Measurements from ENCODE around the gene TEX29. TPM values are rescaled to one million over a fixed set of nuclear protein-coding genes. Genes with fewer than 3 reads are reported as not detected.

Gene TEX29
- total RNA-seq, 1 donor from 2014 or later, result not detected

DNA sequence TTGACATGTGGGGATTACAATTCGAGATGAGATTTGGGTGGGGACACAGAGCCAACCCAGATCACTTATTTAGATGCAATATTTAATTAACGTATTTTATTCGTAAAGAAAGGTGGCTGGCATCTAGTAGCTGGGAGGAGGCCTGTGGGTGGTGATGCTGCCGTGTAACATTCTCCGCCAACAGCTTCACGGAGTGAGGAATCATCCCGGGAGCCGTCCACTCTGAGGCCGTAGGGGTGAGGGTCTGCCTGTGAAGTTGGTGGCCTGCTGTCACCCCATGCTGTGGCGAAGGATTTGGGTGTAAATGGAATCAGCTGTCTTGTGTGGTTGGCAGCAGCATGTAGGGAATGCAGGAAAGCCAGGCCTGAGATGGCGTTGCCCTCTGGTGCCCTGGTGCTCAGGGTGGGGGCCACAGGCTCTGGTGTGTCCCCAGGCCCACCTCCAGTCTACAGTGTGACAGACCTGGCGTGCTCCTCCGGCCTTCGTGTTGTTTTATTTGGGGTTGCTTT is 3.3 kb upstream of the TEX29 start:
- intact Hi-C loops (cut with DNase I), result no loop called here
- DNase-seq, result no peak
- no peak for ATAC-seq (ENCODE audit: poor library complexity)

DNA sequence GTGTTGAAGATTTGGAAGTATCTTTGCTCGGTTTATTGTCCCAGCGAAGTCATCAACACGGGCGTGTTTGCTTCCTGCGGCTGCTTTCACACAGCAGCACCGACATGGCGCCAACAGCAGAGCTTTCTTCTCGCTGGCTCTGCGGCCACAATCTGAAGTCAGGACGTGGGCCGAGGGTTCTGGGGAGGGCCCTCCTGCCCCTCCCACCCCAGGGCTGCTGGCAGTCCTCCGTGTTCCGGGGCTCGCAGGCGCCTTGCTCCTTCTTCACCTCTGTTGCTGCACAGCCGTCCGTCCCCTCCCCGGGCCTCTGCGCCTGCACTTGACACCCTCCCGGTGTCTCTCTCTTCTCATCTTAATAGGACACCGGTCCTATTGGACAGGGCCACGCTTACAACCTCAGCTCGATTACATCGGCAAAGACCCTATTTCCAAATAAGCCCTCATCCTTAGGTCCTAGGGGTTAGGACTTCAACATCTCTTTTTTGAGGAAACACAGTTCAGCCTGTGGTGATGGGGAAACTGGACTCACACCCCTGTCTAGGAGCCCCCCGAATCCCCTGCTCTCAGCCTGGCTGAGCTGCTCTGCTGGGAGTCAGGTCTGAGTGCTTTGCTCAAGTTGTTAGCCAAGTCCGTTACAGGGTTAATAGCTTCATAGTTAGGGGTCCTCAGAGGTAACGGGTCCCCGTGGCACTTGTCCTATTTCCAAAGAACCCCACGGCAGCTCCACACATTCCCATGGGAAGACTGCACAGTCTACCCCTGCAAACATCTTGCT is 2.7 kb upstream of the TEX29 start:
- intact Hi-C loops (cut with DNase I), result no loop called here
- no peak for DNase-seq
- no peak for ATAC-seq (ENCODE audit: poor library complexity)

DNA sequence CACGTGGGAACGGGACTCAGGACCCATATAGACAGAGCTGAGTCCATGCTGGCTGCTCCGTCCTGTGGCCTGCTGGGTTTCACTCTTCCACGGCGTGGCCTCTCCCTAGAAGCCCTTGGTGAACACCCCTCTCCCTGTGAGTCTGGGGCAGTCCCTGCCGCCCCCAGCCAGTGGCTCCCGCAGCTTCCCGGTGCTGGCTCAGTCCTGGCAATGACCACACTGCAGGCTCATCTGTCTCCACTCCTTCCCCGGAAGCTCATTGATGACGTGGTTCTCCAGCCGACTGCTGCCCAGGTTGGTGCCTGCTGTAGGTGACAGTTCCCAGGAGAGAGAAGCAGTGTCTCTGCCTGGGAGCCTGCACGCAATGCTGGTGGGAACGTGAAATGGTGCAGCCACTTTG is 2.1 kb upstream of the TEX29 start:
- DNase-seq (no peak), ATAC-seq (ENCODE audit: poor library complexity) (no peak)
- intact Hi-C loops (cut with DNase I), result no loop called here

DNA sequence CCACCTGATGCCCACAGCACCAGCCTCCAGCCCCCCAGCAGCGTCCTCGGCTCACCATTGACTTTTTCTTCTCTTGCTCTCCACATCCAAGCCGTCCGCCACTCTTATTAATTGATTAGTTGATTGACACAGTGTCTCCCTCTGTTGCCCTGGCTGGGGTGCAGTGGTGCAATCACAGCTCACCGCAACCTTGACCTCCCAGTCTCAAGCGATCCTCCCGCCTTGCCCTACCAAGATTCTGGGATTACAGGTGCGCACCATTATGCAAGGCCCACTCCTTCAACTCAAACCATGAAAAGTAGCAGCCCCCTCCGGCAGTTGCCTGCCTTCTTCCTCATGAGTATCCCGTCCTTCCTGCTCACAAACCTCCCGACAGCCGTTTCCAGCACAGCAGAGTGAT is 921 bp upstream of the TEX29 start:
- no peak for DNase-seq
- ATAC-seq (ENCODE audit: poor library complexity), result no peak
- intact Hi-C loops (cut with DNase I), result no loop called here

DNA sequence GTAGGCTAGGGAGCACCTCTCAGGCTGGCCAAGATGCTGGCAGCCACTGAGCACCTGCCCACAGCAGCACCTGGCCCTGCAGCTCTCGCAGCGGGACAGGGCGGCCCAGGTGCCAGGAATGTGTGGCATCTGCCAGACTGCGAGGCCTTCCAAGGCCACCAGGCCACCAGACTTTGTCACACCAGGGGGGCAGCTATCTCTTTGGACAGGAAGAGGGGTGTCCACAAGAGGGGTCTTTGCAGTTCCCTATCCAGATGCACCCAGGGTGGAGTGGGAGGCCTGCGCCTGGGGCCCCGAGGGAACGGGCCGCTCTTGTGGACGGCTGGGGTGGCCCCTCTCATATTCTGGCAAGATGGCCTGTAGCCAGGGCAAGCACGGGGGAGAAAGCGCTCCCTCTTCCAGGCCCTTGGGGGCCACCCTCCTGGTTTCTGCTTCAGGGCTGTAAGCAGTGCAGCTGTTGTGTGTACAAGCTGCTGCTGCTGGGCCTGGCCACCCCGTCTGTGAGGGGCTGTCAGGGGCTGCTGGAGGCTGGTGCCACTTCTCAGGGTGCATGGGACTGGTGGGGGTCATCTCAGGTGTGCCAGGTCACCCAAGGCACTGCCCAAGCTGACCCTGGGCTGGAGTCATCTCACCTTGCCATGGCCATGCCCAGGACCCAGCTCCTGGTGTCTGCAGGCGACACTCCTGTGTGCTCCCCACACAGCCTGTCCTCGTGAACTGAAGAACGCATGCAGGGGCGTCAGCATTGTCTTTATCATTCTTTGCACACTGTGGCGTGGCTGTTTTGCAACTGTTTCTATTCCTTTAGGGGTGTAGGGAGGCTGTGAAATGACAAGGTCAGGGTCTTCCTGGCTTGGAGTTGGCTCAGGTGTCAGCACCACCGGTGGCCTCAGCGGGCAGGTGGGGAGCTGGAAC is 1.8 kb downstream of the TEX29 start:
- ATAC-seq (ENCODE audit: poor library complexity) (no peak), DNase-seq (no peak)
- intact Hi-C loops (cut with DNase I), result no loop called here

DNA sequence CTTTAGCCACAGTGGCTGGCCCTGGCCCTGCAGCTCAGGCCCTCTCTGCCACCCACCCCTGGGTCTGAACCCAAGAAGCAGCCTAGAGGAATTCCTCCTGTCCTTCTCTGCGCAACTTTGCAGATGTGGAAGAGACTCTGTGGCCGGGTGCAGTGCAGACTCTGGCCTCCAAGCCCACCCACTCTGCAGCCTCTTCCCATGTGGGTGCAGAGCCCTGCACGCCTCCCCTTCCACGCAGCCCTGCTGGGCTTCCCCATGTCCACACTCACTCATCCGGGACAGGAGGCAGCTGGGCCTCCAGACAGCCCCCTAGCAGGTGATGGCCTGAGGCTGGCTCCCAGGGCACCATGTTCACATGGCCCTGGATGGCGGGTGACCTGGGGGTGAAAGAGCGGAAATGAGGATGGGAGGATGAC is 2.5 kb downstream of the TEX29 start:
- intact Hi-C loops (cut with DNase I), result no loop called here
- no peak for DNase-seq
- no peak for ATAC-seq (ENCODE audit: poor library complexity)

DNA sequence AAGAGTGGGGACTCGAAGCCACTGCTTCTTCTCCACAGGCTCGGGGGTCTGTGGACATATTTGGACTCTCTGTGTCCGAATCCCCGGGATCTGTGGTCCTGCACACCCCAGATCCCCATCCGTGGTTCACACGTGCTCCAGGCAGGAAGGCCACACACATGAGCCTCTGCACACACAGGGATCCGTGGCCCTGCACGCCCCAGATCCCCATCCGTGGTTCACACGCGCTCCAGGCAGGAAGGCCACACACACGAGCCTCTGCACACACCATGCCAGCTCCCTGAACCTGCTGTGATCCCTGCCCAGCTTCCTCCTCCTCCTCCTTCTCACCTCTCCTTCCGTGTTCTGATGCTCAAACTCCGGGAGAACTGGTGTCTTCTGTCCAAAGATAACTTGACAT is 3.1 kb downstream of the TEX29 start:
- ATAC-seq (ENCODE audit: poor library complexity), result no peak
- intact Hi-C loops (cut with DNase I), result no loop called here
- DNase-seq, result no peak

DNA sequence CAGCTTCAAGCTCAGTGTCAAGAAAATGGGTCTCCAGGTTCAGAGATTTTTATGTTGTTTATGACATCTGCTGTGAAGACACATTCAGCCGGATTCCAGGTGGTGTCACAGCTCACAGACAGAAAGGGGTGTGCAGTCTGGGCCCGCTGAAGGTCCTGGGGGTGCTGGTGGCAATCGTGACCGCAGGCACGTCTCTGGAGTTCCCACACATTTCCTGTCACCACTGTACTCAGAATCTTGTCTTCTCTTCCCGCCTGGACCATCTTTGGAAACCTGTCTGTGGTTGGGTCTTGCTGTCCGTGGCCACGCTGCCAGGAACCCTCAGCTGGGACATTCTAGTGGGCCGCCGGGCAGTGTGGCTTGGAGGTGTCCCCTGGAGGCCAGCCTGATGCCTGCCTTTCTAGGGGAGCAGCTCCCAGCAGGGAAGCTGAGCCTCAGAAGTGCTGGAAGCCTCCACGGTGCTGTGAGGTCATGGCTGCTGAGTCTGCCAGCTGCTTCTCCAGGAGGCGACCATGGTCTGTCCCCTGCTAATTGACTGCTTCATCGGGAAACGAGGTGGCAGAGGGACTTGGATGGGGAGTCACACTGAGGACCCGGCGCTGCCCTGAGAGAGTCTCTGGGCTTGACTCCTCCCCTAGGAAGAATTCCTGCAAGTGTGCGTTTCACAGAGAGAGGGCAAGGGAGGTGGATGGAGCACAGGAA is 3.7 kb downstream of the TEX29 start:
- DNase-seq, result no peak
- intact Hi-C loops (cut with DNase I), result no loop called here

DNA sequence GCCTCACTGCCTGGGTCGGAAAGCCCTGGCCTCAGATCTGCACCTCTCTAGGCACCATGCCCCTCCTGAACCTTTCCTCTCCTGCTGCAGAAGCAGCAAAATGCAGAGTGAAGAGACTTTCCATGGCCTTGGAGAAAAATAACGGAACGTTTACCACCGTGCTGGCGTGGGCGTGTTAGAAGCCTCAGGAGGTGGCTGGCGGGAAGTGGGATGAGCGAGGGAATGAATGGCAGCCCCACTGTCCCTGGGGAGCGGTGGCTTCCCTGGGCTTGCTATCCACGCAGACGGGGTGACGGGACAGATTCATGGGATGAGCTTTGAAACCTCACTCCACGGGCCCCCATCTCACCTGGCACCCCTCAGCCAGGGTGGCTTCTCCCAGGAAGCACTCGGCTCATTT is 4.3 kb downstream of the TEX29 start:
- no peak for DNase-seq
- no peak for ATAC-seq (ENCODE audit: poor library complexity)
- intact Hi-C loops (cut with DNase I), result no loop called here

More for the DNA sequence above, 3.7 kb downstream of the TEX29 start:
- ATAC-seq (ENCODE audit: poor library complexity), result no peak

DNA sequence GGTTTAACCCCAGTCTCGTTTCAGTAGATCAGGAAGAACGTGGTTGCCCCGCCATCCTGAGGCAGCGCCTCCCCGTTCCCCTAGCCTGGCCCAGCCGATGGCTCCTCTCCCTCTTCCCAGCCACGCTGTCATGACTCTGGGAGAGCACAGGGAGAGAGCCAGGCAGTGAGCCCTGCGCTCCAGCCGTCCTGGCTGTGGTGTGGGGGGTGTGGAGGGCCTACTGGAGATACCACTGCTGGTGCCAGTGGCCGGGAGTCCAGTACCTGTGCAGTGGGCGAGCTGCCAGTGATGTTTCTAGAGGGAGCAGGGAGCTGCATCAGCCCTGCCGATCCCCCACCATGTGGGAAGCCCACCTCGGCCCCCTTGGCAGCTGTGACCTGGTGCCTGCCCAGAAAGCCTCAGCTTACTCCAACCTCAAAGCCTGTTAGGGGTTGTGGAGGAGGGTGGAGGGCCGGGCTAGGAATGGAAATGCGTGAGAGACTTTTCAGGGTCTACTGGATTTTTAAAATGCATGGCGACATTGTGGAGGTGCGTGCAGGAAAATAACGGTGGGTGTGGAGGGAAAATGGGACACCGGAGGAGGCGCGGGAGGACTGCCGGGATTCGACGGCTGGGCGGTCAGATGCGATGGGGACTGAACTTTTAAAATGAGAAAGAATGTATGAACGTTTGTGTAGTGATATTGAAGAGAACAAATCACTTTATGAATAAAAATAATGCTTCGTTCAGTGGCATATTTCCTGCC is 4.9 kb downstream of the TEX29 start:
- DNase-seq, result no peak
- ATAC-seq (ENCODE audit: poor library complexity), result no peak
- intact Hi-C loops (cut with DNase I), result no loop called here

DNA sequence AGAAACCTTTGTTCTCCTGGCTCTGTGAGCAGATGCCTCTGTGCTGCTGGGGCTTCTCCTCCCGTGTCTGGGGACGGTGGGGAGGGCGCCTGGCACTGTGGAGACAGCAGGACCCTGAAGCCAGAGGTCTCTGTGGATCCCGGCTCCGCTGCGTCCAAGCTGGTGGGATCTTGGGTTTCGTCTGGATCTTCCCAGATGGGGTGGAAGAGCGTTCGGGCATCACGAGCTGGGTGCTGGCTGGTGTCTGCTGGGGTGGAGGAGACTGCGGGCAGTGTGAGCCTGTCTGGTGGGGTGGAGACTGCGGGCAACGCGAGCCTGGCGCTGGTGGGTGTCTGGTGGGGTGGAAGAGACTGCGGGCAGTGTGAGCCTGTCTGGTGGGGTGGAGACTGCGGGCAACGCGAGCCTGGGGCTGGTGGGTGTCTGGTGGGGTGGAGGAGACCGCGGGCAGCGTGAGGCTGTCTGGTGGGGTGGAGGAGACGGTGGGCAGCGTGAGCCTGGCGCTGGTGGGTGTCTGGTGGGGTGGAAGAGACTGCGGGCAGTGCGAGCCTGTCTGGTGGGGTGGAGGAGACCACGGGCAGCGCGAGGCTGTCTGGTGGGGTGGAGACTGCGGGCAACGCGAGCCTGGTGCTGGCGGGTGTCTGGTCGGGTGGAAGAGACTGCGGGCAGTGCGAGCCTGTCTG is 5.6 kb downstream of the TEX29 start:
- DNase-seq (no peak), ATAC-seq (ENCODE audit: poor library complexity) (no peak)
- intact Hi-C loops (cut with DNase I), result no loop called here

DNA sequence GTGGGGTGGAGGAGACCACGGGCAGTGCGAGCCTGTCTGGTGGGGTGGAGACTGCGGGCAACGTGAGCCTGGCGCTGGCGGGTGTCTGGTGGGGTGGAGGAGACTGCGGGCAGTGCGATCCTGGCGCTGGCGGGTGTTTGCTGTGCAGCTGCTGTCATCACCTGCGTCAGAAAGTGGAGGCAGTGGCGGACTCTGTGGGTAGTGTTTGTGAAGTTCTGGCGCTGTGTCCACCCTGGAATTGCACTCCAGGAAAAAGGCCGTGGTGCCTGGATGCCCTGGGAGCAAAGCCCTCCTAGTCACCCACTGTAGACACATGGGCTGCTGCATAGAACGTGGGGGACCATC is 6.2 kb downstream of the TEX29 start:
- ATAC-seq (ENCODE audit: poor library complexity), result no peak
- intact Hi-C loops (cut with DNase I), result no loop called here
- no peak for DNase-seq

DNA sequence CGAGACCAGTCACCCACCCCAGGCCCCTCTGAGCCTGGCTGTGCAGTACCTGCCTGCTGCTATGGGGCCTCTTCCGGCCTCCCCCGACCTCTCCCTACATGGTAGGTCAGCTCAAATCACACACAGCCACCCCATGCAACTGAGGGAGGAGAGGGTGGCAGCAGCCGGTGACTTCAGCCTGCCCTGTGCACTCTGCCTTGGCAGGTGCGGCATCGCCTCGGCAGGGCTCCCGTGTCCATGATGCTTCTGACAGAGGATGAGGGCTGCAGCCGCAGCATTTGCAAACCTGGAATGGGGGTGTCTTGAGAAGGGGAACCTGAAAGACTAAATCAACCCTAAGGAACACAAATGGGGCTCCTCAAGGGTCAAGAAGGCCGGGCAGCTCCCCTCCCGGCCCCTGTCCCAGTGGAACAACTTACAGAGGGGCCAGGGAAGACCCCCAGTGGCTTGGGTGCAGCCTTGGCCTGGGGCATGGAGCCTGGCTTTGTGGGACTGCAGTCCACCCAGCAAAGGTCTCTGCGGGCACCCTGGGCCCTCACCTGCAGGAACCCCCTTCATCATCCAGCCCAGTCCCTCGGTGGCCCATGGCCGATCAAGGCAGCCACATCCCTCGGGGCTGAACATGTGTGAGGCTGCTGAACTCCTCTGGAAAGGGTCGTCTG is 6.7 kb downstream of the TEX29 start:
- DNase-seq (no peak), ATAC-seq (ENCODE audit: poor library complexity) (no peak)
- intact Hi-C loops (cut with DNase I), result no loop called here

DNA sequence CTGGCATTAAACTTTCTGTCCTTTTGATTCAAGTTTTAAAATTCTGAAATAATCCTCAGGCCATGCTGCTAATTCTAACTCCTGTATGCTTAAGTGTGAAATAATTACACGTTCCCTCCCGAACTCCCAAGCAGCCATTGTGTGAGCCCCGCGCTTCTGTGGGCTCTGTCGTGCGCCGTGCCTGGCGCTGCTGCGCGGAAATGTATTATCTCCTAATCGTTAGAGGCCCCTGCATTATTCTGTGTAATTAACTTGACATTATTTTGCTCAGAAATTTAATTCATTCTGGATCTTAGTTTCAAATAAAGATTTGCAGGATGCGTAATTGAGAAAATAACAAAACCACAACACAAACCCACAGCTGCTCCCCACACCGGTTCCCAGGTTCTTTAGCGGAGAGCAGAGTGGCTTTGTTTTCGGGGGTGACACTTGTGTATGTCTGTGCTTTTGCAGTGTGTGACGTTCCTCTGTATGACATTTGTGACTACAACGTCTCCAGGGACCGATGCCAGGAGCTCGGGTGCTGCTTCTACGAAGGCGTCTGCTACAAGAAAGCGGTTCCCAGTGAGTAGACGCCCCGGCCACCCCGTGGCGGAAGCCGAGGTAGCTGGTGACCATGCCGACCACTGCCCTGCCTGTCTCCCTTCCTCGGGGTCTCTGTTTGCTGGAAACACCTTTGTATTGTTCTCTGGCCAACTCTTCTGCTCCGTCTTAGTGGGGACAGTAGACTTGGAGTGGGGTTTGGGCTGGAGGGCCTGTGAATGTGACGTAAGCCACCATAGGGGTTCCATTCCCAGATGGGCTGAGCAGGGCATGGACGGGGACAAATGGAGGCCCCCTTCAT is 7.5 kb downstream of the TEX29 start:
- DNase-seq, result no peak
- intact Hi-C loops (cut with DNase I), result no loop called here

DNA sequence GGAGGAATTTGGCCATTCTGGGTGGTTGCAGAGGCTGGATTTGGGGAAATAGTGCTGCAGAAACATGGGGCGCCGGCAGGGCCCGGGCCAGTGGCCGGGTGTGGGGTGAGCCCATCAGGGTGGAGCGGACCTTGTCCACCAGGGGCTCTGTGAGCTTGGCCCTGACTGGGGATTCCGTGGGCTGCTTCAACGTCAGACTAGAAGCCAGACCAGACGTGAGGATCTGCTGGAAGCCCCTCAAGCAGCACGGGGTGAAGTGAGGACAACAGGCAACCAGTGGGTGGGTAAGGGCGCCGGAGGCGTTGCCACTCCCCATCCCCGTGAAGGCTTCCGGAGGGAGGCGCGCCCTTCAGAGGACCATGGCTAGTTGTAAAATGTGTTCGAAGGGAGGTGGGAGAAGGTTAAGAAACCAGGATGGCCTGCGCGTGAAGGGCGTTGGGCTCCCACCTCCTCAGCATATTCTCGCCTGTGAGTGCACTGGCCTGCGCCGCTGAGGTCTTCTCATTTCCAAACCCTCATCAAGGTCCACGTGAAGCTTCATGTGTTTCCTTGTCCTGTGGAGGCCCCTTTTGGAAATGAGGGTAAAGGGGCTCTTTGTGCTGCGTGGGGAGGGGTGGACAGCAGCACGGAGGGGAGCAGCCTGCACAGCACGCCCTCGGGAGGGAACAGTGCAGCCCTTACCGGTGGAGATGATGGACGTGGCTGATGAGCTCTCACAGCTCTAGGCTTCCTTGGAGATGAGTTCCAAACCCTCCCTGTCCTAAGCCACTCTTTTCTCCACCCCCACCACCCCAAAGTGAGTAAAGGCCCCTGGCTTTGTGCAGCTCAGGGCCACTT is 8.3 kb downstream of the TEX29 start:
- ATAC-seq (ENCODE audit: poor library complexity) (no peak), DNase-seq (no peak)
- intact Hi-C loops (cut with DNase I), result no loop called here

More for the DNA sequence above, 7.5 kb downstream of the TEX29 start:
- no peak for ATAC-seq (ENCODE audit: poor library complexity)

DNA sequence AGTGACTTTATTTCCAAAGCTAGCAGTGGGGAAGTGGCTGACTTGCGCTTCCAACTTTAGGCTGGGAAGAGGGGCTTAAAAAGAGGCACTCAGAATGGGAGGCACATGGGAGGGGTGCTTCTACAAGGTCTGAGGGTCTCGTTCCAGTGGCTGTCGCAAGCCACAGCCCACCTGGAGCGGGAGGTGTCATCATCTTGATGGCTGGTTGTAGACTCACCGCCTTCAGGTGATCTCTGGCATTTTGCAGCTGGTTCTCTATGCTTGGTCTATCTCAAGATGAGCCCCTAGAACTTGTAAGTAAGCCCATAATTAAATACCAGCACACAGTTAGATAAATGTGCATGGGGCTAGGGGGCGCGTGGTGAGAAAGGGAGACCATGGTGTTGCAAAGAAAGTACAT is 9.2 kb downstream of the TEX29 start:
- no peak for DNase-seq
- intact Hi-C loops (cut with DNase I), result no loop called here
- ATAC-seq (ENCODE audit: poor library complexity), result no peak
